Loucy (cell line): ENCODE measurements around the gene STK32C.

Experiments used
- EZH2phosphoT487 ChIP-seq: fragments of 200-600 bp; IDR thresholded peaks from 2 replicates; pipeline ENCODE4 v1.6.1; 2018; ENCODE audit warnings: antibody characterized with exemption, mild to moderate bottlenecking, moderate library complexity, borderline replicate concordance
- TF ChIP-seq, protein P1 (sequence below): fragments of 200-600 bp; sonication (generic); conservative IDR thresholded peaks from 2 replicates; pipeline ENCODE4 v1.5.1; 2014; ENCODE audit warnings: mild to moderate bottlenecking, antibody characterized with exemption, low read length

DNA sequence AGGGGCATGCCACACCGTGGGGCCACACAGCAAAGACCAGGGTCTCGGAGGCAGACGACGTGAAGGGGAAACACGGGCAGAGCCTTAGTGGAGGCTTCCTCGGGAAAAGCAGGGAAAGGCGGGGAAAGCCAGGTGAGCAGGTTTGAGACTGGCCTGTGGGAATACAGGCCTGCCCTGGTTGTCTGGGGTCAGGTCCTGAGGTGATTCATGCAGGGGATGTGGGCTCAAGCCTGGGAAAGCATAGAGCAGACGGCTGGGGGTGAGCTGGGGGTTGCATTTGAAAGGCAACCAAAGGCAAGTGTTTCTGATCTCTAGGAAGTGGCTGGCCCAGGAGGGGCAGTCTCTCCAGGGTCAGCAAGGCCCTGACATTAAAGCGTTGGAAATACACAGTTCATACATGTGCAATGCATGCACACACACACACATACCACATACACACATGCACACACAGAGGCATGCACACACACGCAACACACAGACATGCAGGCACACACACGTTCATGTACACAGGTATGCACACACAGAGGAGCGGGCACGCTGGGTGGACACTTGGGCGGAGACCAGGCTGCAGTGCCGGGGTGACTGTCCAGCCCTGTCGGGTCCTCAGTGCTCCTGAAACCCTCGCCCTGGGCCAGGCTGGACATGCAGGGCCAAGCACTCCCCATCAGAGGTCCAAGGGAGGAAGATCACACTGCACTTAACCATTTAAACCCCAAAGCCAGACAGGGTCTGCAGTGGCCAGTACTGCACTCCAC, 69.2 kb downstream of the STK32C start:
- TF ChIP-seq, protein P1, sequence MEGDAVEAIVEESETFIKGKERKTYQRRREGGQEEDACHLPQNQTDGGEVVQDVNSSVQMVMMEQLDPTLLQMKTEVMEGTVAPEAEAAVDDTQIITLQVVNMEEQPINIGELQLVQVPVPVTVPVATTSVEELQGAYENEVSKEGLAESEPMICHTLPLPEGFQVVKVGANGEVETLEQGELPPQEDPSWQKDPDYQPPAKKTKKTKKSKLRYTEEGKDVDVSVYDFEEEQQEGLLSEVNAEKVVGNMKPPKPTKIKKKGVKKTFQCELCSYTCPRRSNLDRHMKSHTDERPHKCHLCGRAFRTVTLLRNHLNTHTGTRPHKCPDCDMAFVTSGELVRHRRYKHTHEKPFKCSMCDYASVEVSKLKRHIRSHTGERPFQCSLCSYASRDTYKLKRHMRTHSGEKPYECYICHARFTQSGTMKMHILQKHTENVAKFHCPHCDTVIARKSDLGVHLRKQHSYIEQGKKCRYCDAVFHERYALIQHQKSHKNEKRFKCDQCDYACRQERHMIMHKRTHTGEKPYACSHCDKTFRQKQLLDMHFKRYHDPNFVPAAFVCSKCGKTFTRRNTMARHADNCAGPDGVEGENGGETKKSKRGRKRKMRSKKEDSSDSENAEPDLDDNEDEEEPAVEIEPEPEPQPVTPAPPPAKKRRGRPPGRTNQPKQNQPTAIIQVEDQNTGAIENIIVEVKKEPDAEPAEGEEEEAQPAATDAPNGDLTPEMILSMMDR = no peak
- no peak for TF ChIP-seq EZH2phosphoT487
